ENCODE data around the gene RERE. TPM values are rescaled to one million over a fixed set of nuclear protein-coding genes. Genes with fewer than 3 reads are reported as not detected.

The RERE gene
- total RNA-seq, 1 donor from 2014 or later, result 50.7 TPM

- DNase-seq, result peak; percentile 89
These were observed 443.7 kb downstream of the RERE start for GRCh38 chr1:8373581-8374241.

GRCh38 chr1:8373125-8373524 lies 444.3 kb downstream of the RERE start:
- no peak for DNase-seq

GRCh38 chr1:8371372-8371991 lies 446.0 kb downstream of the RERE start:
- DNase-seq, result no peak

GRCh38 chr1:8370905-8371315 lies 446.5 kb downstream of the RERE start:
- no peak for DNase-seq

- peak; percentile 78 for DNase-seq
These were observed 447.2 kb downstream of the RERE start for GRCh38 chr1:8370046-8370881.

- DNase-seq, result no peak
These were observed 448.3 kb downstream of the RERE start for GRCh38 chr1:8368956-8369639.

GRCh38 chr1:8367571-8368194 lies 449.8 kb downstream of the RERE start:
- no peak for DNase-seq

GRCh38 chr1:8365661-8366362 lies 451.6 kb downstream of the RERE start:
- no peak for DNase-seq

- DNase-seq, result no peak
These were observed 452.7 kb downstream of the RERE start for GRCh38 chr1:8364528-8365442.

GRCh38 chr1:8363767-8364301 lies 453.6 kb downstream of the RERE start:
- no peak for DNase-seq

GRCh38 chr1:8363186-8363766 lies 454.2 kb downstream of the RERE start:
- no peak for DNase-seq

- no peak for DNase-seq
These were observed 454.7 kb downstream of the RERE start for GRCh38 chr1:8362701-8363101.

- no peak for DNase-seq
These were observed 456.1 kb downstream of the RERE start for GRCh38 chr1:8361198-8361849.

GRCh38 chr1:8360493-8361197 lies 456.8 kb downstream of the RERE start:
- no peak for DNase-seq

GRCh38 chr1:8359617-8360481 lies 457.6 kb downstream of the RERE start:
- no peak for DNase-seq

- no peak for DNase-seq
These were observed 458.4 kb downstream of the RERE start for GRCh38 chr1:8358897-8359616.

GRCh38 chr1:8358241-8358896 lies 459.1 kb downstream of the RERE start:
- no peak for DNase-seq
